HG03064 (cell line): ENCODE measurements around the gene LGALS1.
"Not testable (repeated sequence)": the region's sequence is repeated elsewhere in the genome, so short reads cannot be mapped to it uniquely, and the experiment has no call there.

Experiments
- ATAC-seq: cut with Tn5 transposase; IDR thresholded peaks from one replicate; pipeline ENCODE4 v1.9.1; 2021; ENCODE audit warnings: low read depth; ENCODE audit not compliant: unreplicated experiment

The LGALS1 gene

DNA sequence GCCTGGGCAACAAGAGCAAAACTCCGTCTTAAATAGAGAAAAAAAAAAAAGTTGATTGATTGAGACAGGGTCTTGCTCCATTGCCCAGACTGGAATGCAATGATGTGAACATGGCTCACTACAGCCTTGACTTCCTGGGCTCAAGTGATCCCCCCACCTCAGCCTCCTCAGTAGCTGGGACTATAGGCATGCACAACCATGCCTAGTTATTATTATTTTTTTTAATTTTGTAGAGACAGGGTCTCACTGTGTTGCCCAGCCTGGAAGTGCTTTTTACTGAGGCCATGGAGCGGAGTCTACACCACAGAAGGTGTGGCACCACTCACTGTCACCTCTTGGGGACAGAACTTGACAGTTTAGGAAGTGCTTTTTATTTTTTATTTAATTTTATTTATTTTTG is 39.2 kb downstream of the LGALS1 start:
- ATAC-seq: no peak

DNA sequence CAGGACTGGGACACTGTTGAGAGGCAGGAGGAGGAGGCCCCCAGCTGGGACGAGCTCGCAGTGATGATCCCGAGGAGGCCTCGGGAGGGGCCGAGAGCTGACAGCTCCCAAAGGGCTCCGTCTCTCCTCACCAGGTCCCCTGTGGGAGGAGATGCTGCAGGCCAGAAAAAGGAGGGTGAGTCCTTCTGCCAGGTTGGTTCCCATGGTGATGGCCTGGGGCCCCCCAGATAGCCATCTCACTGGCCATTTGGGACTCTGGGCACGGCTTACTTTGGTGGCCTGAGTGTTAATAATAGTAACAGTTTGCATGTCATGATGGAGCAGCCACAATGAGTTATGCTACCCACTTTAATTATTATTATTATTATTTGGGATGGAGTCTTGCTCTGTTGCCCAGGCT is 40.3 kb downstream of the LGALS1 start:
- no peak for ATAC-seq

DNA sequence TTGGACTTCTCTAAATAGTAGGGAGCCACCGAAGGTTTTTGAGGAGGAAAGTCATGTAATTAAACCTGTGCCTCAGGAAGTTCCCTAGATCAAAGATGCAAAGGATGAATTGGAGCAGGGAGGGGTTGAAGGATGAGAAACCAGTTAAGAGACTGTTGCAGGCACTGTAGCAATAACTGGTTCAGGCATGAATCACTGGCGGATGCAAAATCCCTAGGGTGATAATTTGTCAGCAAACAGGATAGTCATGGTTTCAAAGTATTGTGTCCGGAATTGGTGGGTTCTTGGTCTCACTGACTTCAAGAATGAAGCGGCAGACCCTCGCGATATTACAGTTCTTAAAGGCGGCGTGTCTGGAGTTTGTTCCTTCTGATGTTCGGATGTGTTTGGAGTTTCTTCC is 41.3 kb downstream of the LGALS1 start:
- no peak for ATAC-seq

DNA sequence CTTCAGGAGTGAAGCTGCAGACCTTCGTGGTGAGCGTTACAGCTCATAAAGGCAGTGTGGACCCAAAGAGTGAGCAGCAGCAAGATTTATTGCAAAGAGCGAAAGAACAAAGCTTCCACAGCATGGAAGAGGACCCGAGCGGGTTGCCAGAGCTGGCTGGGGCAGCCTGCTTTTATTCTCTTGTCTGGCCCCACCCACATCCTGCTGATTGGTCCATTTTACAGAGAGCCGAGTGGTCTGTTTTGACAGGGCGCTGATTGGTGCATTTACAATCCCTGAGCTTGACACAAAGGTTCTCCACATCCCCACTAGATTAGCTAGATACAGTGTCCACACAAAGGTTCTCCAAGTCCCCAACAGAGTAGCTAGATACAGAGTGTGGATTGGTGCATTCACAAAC is 41.8 kb downstream of the LGALS1 start:
- ATAC-seq: not testable (repeated sequence)

DNA sequence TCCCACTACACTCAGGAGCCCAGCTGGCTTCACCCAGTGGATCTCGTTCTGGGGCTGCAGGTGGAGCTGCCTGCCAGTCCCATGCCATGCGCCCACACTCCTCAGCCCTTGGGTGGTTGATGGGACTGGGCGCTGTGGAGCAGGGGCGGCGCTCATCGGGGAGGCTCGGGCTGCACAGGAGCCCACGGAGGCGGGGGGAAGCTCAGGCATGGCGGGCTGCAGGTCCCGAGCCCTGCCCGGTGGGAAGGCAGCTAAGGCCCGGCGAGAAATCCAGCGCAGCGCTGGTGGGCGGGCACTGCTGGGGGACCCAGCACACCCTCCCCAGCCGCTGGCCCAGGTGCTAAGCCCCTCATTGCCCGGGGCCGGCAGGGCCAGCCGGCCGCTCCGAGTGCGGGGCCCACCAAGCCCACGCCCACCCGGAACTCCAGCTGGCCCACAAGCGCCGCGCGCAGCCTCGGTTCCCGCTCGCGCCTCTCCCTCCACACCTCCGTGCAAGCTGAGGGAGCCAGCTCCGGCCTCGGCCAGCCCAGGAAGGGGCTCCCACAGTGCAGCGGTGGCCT is 42.4 kb downstream of the LGALS1 start:
- ATAC-seq: not testable (repeated sequence)

DNA sequence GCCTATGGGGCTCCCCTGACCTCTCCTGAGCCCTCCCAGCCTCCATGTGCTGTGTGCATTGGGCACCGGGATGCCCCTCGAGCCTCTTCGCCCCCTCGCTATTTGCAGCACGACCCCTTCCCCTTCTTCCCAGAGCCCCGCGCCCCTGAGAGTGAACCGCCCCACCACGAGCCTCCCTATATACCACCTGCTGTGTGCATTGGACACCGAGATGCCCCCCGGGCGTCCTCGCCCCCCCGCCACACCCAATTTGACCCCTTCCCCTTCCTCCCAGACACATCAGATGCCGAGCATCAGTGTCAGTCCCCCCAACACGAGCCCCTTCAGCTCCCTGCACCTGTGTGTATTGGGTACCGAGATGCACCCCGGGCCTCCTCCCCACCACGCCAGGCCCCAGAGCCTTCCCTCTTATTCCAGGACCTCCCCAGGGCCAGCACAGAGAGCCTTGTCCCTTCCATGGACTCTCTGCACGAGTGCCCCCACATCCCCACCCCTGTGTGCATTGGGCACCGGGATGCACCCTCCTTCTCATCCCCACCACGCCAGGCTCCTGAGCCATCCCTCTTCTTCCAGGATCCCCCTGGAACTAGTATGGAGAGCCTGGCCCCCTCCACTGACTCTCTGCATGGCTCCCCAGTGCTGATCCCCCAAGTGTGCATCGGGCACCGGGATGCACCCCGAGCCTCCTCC is 50.3 kb downstream of the LGALS1 start:
- no peak for ATAC-seq

DNA sequence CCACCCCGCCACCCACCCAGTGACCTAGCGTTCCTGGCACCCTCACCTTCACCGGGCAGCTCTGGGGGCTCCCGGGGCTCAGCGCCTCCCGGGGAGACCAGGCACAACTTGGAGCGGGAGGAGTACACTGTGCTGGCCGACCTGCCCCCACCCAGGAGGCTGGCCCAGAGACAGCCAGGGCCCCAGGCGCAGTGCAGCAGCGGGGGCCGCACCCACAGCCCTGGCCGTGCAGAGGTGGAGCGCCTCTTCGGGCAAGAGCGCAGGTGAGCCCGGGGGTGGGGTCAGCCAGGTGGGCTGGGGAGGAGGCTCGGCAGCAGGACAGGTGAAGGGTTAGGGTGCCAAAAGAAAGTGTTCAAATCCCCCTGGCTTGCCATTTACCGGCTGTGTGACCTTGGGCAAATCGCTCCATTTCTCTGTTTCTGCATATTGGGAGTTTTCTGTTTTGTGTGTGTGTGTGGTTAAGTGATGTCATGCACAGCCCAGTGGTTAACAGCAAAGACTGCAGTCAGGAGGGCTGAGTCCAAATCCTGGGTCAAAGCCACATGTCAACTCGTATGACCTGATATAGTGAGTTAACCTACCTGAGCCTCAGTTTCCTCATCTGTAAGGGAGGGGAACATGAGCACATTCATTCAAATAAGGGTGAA is 50.9 kb downstream of the LGALS1 start:
- no peak for ATAC-seq

DNA sequence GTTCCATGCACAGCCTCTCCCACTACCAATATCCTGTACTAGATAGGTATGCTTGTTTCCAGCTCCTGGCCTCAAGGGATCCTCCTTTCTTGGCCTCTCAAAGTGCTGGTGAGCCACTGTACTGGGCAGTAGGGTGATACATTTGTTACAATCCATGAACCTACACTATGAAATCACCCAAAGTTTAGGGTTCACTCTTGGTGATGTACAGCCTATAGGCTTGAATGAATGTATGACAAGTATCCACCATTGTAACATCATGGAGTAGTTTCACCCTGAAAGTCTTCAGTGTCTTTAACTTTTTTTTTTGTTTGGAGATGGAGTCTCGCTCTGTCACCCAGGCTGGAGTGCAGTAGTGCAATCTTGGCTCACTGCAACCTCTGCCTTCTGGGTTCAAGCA is 53.2 kb downstream of the LGALS1 start:
- no peak for ATAC-seq
